Skin of body (tissue), 2 donors: ENCODE data around the gene SLC13A4. TPM values are rescaled to one million over a fixed set of nuclear protein-coding genes. Genes with fewer than 3 reads are reported as not detected.

Experiments used
- DNase-seq: peaks from one replicate; lab custom pipeline; 2025; lab: John Stamatoyannopoulos, UW
- total RNA-seq: library from RNA; depleted of rRNA; stranded (reverse); fragments of >200 nt; gene quantifications from one replicate; pipeline ENCODE4 v1.2.3, GENCODE V29; 2014

Gene SLC13A4
- total RNA-seq, 1 donor from 2014 or later = 0.10 TPM

DNA sequence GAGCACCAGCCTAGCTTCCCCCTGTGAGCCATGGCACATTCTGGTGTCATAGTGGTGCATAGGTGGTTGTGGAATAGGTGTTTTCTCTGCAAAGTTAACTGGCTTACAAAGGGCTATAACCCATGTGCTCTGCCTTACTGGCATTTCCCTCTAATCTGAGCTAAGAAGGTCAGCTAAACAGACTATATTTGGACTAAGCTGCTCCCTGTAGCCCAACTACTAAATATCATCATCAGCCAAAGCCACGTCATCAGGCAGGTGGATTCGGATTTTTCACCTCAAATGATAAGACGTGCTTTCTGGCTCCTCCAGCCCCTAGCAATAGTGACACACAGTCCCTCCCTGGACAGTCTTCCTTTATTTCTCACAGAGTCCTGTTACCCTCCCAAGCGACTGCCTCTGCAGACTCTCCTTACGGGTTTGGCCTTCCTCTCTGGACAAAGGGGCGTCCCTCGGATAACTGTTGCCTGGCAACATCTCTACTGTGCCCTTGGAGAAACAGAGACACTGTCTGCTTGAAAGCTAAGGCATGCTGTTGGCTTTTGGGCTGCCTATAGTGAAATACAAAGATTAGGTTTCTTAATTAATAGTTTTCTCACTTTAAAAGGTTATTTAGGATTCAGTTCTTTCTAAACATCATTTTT, 9.1 kb downstream of the SLC13A4 start:
- DNase-seq = no peak

DNA sequence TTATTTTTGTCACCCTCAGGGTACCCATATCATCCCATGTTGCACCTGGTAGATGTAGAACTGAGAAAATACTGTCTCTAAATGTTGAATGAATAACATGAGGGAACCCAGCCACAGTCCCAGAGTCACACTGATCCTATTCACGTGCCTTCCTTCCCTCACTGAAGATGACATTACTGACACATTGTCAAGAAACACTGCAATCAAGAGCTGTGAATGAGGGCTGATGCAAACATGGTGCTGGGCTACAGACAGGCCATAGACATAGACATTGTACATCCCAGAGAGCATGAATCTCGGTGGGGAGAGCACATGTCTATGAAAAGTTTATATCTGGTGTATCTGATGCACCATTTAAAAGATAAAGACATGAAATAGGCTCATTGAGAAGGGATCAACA, 9.8 kb downstream of the SLC13A4 start:
- DNase-seq = no peak

DNA sequence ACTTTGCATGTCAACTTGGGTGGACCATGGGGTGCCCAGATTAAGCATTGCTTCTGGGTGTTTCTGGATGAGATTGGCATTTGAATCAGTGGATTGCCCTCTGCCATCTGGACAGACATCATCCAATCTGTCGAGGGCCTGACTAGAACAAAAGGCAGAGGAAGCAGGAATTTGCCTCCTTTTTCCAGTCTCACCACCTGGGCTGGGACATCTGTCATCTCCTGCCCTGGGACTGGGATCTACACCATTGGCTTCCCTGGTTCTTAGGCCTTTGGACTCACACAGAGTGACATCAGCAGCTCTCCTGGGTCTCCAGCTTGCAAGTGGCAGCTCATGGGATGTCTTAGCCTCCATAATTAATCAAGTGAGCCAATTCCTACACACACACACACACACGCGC, 10.3 kb downstream of the SLC13A4 start:
- no peak for DNase-seq

DNA sequence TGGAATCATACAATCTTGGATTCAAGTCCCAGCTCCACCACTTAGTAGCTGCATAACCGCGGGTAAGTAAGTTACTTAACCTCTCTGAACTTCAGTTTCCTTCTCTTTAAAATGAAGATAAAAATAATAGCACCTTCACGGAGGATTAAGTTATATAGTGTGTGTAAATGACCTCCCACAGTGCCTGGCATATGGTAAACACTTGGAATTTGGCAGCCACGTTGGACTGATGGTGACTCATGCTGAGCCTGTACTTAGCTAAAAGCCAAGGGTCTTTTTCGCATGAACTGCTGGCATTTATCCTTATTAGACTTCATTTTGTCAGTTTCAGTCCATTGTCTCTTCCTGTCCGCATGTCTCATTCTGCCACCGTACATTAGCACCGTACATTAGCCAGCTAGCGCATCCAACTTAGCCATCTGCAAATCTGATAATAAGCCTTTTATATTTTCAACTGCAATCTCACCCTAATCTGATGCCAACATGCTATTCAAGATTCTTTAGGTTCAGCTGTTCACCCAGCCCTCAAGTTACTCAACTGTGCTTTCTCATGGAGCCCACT, 11.2 kb downstream of the SLC13A4 start:
- no peak for DNase-seq

DNA sequence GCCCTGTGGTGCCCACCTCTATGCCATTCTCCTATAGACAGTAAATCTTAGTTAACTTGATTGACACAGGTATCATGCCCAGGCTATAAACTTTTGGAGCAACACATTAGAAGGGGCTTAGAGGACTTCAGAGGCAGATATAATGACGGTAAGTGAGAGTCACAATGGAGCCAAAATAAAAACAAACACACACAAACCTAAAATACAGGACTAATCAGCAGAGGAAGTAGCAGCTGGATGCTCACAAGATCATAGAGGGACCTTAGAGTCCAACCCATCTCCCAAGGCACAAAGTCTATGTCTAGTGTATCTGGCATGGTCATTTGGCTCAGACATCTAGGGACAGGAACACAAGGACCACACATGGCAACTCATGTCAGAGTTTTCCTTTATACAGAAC, 12.3 kb downstream of the SLC13A4 start:
- no peak for DNase-seq

DNA sequence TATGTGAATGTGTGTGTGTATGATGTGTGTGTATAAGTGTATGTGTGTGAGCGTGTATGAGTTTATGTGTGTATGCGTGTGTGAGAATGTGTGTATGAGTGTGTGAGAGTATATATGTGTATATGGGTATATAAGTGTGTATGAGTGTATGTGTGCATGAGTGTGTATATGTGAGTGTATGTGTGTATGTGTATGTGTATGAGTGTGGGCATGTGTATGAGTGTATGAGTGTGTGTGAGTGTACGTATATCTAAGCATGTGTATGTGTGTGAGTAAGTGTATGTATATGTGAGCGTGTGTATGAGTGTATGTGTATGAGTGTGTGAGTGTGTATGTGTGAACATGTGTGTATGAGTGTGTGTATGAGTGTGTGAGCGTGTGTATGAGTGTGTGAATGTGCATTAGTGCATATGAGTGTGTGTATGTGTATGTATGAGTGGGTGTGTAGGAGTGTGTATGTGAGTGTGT, 12.9 kb downstream of the SLC13A4 start:
- DNase-seq = no peak

DNA sequence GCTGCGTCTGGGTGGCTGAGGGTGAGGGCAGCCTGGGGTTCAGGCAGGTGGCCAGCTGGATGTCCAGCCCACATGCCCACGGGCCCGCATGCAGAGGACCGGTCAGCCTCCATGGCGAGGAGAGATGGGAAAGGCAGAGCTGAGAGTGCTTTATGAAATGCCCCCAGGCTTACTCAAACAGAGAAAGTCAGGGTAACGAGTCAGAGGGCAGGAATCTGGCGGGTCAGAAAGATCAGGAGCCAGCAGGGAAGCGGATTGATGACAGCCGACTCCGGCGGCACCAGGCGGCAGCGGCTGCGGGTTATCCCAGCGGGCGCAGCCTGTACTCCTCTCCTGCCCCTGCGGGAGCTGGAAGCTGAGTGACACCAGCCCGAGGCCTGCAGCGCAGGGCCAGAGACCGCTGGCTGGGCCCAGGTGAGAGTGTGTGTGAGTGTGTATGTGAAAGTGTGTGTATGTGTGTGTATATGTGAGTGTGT, 13.4 kb downstream of the SLC13A4 start:
- no peak for DNase-seq

DNA sequence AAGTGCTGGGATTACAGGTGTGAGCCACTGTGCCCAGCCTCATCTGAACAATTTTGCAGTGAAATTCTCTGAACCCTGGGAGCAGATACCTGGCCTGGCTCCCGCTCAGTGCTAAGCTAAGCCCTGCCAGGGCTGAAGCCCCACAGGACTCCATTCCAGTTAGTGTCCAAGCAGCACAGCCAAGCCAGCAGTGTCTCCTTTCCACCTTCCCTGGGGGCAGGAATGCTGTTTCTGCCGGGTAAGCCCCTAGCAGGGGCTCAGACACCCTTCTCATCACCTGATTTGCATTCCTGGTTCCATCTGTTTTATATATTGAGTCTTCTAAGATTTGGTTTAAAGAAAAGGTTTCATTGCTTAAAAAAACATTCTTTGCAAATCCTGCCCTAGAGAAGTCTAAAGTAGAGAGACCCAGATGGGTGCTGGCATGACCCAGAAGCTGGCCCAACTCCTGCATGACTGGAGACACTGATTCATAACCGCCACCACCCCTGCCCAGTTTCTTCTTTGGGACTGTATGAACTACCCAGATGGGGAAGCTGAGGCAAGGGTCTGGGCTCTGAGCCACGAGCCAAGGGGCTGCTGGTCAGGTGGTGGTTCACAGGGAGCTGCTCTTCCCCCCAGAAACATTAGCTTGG, 14.0 kb downstream of the SLC13A4 start:
- DNase-seq = no peak

DNA sequence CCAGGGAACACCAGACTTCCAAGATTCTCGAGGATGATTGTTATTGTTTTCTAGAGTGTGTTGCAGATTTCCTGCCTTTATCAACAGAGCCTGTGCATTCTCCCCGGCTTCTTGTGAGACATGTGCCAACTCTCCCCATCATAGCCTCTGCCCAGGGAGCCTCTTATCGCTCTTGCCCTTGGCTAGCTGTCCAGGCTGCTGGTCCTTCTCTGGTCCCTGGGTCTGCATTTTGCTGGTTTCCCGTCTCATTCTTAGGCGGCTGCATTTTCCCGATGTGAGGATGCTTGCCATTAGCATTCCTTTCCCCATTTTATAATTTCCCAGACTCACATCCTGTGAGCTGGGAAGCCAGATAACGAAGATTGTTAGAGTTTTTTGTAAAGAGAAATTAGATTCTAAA, 15.2 kb downstream of the SLC13A4 start:
- DNase-seq = no peak

DNA sequence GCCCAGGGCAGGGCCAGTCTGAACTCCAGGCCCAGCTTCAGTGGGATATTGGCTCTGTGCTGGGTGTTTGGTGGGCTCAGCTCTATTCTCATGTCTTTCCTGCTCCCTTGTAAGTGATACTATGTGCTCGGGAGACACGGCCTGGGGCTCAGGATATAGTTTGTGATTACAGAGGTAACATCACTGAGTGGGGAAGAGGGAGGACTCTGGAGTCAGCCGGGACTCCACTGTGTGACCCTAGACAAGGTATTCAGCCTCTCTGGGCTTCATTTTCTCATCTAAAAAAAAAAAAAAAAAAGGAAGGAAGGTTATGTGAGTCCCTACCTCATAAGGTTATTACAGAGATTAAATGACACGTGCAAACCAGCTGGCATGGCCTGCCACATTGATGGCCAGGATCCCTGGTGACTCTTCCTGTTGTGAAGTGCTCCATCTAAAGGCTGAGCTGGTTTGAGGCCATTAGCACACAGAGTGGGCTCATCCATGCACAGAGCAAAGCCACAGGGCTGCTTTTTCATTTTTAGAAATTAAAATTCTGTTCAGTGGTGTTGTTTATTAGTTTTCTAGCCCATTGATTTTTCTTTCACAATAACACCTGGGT, 15.7 kb downstream of the SLC13A4 start:
- no peak for DNase-seq

DNA sequence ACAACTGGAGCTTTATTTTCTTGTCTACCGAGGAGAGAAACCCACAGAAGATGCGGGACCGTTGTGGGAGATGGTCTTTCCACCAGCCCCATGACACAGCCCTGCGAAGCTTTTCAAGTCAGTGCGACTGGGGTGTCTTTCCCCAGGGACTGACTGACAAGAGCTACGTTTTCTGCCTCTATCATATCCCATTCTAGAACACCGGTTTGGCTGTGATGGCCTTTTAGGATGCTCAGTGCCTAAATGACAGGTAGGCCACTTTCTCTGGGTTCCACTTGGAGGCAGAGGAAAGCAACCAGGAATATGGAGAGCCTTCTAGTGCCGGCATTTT, 16.9 kb downstream of the SLC13A4 start:
- DNase-seq = no peak

DNA sequence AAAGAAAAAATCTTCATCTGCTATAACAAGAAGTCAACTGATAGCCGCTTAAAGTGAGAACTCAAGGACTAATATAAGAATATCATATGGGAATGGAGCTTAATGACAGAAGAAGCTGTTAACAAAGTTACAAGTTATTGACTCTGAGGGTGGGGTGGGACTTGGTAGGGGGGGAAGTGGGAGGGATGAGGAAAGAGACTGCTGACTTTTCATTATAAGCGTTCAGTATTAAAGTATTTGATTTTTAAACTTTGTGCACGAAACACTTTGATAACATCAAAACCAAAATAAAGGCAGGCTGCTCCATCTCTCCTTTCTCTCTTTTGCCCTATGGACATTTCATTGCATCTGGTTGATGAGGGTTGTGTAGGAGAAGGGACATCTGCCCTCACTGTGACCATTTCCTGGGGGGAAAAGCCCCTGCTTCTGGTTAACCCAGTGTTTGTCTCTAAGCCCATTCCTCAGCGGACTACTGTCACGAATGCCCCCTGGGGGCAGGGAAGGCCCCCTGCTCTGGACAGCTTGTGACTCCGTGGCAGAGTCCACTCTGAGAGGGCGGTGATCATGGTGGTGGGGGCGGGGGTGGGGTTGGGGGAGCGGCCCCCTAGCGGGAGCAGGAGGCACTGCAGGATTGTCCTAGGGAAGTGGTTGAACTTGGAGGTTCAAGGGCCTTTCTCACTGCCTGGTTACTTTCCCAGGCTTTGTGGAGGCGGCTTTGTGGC, 17.4 kb downstream of the SLC13A4 start:
- DNase-seq = no peak

DNA sequence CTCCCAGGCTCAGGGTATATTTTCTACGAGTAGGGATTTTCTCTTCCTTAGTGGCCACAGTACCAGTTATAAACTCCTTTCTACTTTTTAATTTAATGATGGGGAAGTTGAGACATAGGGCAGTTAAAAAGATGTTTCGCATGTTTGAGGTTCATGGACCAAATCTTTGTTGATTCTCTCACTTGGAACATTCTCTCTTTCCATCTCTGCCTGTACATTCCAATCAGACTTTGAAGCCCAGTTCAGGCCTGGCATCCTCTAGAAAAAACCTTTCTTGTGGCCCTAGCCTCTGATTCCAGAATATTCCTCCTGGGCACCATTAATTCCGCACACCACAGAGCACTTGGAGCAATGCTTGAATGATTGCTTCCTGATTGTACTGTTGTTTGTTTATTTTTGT, 18.5 kb downstream of the SLC13A4 start:
- DNase-seq = no peak

DNA sequence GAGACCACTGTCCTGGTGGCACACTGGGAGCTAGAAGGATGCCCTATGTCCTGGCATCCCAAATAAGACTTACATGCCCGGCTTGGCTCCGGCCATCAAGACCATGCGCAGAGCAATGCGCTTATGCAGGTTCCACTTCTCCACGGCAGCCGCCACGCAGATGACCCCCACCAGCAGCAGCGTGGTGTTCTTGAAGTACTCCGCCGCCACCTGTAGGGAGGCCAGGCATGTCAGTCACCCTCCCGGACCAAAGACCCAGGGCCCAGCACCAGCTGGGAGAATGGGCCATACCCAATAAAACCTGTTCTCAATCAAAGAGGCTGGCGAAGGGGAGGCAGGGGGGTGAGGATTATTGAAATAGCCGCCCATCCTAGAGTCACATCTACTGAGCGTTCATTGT, 19.9 kb downstream of the SLC13A4 start:
- no peak for DNase-seq

DNA sequence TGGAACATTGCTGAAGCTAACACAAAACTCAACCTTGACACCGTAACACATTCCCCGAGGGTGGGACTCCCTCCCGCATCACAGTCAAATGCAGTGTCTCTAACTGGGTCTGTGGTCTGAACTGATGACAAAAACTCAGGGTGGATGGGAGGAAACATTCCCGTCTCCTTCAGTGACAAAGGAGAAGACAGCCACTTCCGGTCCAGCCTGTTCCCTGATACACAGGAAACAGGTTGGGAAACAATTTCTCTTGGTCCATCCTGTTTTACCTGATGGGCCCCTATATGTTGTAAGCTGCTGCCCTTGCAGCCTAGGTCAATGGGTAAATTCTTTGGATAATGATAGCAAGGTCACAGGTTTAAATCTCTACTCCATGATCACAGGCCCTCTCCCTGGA, 20.4 kb downstream of the SLC13A4 start:
- no peak for DNase-seq

DNA sequence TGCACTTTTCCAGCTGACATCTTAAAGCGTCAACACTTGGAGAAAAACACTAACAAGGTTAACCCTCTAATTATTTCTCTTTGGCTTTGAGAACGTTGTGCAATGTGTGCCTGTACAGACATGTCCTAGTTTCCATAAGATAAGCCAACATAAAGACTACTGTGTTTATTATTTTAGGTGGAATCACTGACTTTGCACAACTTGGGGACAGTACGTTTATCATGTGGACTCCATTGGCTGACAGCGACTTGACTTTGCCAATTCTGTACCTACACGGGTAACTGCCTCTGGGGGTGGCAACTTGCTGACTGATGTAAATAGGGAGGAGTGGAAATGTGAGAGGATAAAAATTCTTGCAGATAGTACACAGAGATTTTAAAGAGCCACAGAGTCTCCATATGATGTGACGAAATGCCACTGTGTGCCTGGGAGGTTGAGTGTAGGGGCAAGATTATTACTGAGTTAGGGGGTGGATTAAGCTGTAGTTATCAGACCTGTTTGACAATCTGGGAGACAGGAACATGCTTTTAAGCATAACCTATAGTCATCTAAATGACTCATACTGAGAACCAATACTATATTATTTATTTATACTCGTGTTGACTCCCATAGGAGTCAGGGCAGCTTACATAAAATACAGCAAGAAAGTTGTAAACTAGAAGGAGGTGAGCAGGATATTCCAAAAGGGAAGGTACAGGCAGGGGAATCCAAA, 21.0 kb downstream of the SLC13A4 start:
- DNase-seq = no peak

DNA sequence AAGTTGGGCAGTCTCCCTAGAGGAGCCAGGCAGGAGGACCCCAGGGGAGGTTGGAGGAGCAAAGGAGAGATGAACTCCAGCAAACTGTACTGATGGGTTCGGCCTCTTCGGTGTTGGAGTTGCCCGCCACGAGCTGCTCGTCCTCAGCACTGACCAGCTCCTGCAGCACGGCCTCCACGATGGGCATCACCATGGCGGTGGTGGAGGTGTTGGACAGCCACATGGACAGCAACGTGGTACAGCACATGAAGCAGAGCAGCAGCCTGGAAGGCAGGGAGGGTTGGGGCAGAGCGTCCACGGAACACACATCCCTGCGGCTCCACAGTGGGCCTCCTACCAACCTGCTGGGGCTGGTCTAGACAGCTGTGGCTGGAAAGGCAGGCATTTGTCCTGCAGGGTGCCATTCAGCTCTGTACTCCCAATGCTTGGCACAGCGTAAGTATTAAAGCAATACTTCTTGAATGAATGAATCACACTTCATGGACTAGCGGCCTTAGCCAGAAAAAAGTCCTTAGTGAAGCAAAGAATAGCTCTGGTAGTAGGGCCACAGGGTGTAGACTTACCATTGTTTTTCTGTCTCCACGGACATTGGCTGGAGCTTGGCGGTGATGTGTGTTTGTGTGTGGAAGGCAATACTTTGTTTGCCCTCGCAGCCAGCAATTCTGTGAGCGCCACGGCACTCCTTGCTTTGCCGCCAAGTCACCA, 21.8 kb downstream of the SLC13A4 start:
- no peak for DNase-seq

DNA sequence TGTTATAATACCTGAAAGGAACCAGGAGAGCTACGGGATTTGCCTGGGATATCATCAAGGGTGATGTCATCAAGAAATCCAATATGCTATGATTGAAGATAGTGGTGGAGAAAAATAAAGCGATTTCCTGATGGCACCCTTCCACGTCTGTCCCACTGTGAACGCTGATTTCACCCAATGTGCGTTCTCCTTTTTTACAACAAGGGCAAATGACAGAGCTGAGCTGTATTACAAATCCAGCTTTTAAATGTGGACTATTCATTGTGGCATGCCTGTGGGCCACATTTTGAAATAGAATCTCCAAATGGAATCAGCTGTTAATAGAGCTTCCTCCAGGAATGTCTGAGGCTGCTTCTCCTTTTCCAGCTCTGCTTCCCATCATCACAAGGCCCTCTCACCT, 23.3 kb downstream of the SLC13A4 start:
- no peak for DNase-seq

DNA sequence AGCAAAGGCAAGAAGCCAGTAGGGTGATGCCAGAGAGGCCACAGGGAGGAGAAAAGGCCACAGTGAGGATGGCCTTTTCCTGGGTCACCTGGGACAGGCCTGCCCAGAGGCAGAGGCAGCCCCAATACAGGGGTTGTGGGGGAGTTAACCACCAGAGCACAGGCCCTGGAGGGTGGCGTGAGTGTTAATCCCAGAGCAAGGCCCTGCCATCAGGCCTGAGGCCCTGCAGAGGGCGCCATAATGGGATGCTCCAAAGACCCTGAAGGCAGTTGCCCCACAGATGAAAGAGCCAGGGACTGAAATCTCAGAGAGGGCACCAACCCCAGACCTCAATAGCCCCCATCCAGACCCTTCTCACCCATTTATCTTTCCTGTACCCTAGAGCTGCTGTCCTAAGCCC, 23.9 kb downstream of the SLC13A4 start:
- no peak for DNase-seq

DNA sequence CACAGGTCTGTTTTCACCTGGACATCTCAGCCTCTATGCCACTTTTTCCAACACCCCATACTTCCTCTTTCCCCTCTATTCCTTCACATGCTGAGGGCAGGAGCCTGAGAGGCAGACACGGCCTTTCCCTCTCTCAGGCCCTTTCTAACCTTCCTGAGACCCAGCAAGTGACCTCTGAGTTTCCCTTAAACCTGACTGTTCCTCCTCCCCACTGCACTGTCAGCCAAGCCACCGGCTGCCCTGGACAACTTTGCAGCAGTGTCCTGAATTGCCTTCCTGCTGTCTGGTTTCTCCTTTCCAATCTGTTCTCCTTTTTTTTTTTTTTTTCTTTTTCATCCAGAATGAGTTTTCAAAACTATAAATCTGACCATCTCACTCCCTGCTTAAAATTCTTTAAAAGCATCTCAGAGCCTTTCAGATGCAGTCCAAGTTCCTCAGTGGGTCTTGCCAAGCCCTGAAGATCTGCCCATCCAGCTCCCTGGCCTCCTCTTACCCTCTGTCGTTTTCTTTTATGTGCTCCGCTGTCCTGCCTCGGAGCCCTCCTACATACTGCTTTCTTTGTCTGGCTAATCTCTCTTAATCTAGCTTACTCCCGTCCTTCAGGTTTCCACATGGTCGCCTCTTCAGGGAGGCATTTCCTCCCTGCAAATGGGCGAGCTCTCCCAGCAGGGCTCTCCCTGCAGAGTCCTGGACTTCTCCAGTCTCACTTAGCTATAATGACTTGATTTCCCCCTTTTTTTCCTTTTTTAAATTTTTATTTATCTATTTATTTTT, 30.5 kb downstream of the SLC13A4 start:
- no peak for DNase-seq
